ENCODE results near the gene SERPINA10. TPM values are rescaled to one million over a fixed set of nuclear protein-coding genes. Genes with fewer than 3 reads are reported as not detected.

SERPINA10 gene
- total and polyA plus RNA-seq, 2 of the 13 experiments (the other 11 are each of a cell fraction or from before 2014, with no cell fraction given): 20.1 to 20.2 TPM

DNA sequence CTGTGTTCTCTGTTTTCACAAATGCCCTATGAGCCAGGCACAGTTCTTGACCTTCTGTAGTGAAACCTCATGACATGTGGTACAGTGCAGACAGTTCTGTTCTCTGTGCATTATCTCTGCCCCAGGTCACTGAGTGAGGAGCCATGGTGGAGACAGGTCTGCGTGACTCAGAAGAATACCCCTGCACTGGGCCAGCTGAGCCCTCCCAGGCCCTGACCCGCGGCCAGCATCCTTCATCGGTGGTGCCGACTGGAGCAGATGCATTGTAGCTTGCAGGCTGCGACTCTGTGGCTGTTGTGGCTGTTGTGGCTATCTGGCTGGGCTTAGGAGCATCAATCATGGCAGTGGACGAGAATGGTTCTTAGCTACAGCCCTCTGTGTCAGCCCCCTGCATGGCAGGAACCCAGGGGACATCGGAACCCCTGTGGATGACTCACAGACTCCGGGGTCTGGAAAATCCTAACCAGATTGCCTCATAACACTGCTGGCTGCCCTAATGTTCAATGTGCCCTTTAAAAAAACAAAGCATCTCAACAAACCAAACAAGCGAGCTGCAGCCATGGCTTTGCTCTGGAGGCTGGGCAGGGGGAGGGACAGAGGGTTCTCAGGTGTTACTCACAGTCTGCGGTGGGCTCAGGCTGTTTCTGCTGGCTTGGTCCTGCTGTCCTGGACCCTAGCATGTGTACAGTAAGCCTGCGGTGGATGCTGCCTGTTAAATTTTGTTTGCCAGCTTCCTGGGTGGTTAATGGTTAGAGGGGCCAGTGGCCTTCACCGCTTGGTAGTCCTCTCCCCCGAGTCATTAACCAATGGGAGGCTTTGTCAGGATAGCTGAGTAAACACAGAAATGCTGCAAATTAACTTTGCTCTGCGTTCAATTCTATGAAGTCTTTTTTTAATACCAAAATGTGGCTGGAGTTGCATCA is 29.8 kb upstream of the SERPINA10 start, which contains the start of gene SERPINA6 (continued):
- TF ChIP-seq IKZF4 (CRISPR knock-in tag; IDR thresholded peaks at IDR 0.05; ENCODE audit: borderline replicate concordance, low read depth, not compliant biosample characterization): no peak
- no peak for TF ChIP-seq ZC3H13 (CRISPR knock-in tag; IDR thresholded peaks at IDR 0.05)
- TF ChIP-seq ZNF772 (CRISPR knock-in tag; IDR thresholded peaks at IDR 0.05): no peak
- no peak for TF ChIP-seq CENPX (CRISPR knock-in tag; IDR thresholded peaks at IDR 0.05)
- TF ChIP-seq, protein P1, sequence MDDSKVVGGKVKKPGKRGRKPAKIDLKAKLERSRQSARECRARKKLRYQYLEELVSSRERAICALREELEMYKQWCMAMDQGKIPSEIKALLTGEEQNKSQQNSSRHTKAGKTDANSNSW (CRISPR knock-in tag; IDR thresholded peaks at IDR 0.05; ENCODE audit: borderline replicate concordance): no peak
- 0 out of 2 replicates have a peak, but pooled peaks have one; percentile 30 for TF ChIP-seq ZMYM3 (CRISPR knock-in tag; IDR thresholded peaks at IDR 0.05)
- TF ChIP-seq MTF1 (CRISPR knock-in tag; IDR thresholded peaks at IDR 0.05): no peak
- TF ChIP-seq ZNF30 (CRISPR knock-in tag; IDR thresholded peaks at IDR 0.05): no peak
- no peak for TF ChIP-seq ZNF577 (CRISPR knock-in tag; IDR thresholded peaks at IDR 0.05; ENCODE audit: borderline replicate concordance, low read depth)
- TF ChIP-seq PTBP1 (IDR thresholded peaks at IDR 0.05; ENCODE audit: low read depth, low read length, poor library complexity, severe bottlenecking): no peak
- TF ChIP-seq ZBTB7A (CRISPR knock-in tag; IDR thresholded peaks at IDR 0.05): 0 out of 2 replicates have a peak, but pooled peaks have one; percentile 30
- TF ChIP-seq TSC22D2 (CRISPR knock-in tag; IDR thresholded peaks at IDR 0.05; ENCODE audit: borderline replicate concordance): peak; percentile 44; the same call in 1 of the 2 replicates
- 0 out of 2 replicates have a peak, but pooled peaks have one; percentile 42 for TF ChIP-seq ZNF235 (CRISPR knock-in tag; IDR thresholded peaks at IDR 0.05; ENCODE audit: borderline replicate concordance)
- TF ChIP-seq, protein P2, sequence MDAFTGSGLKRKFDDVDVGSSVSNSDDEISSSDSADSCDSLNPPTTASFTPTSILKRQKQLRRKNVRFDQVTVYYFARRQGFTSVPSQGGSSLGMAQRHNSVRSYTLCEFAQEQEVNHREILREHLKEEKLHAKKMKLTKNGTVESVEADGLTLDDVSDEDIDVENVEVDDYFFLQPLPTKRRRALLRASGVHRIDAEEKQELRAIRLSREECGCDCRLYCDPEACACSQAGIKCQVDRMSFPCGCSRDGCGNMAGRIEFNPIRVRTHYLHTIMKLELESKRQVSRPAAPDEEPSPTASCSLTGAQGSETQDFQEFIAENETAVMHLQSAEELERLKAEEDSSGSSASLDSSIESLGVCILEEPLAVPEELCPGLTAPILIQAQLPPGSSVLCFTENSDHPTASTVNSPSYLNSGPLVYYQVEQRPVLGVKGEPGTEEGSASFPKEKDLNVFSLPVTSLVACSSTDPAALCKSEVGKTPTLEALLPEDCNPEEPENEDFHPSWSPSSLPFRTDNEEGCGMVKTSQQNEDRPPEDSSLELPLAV (CRISPR knock-in tag; conservative IDR thresholded peaks at IDR 0.05; ENCODE audit: low read depth): no peak
- no peak for TF ChIP-seq LCORL (IDR thresholded peaks at IDR 0.05)
- 0 out of 2 replicates have a peak, but pooled peaks have one; percentile 46 for TF ChIP-seq LCORL (CRISPR knock-in tag; IDR thresholded peaks at IDR 0.05)
- no peak for TF ChIP-seq SMARCC2 (IDR thresholded peaks at IDR 0.05)
- TF ChIP-seq, protein P3, sequence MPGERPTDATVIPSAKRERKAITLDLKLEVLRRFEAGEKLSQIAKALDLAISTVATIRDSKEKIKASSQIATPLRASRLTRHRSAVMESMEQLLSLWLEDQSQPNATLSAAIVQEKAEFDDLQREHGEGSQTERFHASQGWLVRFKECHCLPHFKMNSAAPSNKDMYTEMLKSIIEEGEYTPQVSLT (CRISPR knock-in tag; IDR thresholded peaks at IDR 0.05; ENCODE audit: borderline replicate concordance, low read depth): no peak
- TF ChIP-seq ZNF510 (CRISPR knock-in tag; IDR thresholded peaks at IDR 0.05; ENCODE audit: low read depth): no peak
- no peak for TF ChIP-seq ZNF207 (IDR thresholded peaks at IDR 0.05; ENCODE audit: borderline replicate concordance)
- TF ChIP-seq, protein P4, sequence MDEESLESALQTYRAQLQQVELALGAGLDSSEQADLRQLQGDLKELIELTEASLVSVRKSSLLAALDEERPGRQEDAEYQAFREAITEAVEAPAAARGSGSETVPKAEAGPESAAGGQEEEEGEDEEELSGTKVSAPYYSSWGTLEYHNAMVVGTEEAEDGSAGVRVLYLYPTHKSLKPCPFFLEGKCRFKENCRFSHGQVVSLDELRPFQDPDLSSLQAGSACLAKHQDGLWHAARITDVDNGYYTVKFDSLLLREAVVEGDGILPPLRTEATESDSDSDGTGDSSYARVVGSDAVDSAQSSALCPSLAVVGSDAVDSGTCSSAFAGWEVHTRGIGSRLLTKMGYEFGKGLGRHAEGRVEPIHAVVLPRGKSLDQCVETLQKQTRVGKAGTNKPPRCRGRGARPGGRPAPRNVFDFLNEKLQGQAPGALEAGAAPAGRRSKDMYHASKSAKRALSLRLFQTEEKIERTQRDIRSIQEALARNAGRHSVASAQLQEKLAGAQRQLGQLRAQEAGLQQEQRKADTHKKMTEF (CRISPR knock-in tag; IDR thresholded peaks at IDR 0.05): peak; percentile 76
- TF ChIP-seq KMT2B (CRISPR knock-in tag; IDR thresholded peaks at IDR 0.05): no peak
- TF ChIP-seq, protein P5, sequence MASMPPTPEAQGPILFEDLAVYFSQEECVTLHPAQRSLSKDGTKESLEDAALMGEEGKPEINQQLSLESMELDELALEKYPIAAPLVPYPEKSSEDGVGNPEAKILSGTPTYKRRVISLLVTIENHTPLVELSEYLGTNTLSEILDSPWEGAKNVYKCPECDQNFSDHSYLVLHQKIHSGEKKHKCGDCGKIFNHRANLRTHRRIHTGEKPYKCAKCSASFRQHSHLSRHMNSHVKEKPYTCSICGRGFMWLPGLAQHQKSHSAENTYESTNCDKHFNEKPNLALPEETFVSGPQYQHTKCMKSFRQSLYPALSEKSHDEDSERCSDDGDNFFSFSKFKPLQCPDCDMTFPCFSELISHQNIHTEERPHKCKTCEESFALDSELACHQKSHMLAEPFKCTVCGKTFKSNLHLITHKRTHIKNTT (CRISPR knock-in tag; IDR thresholded peaks at IDR 0.05): no peak
- TF ChIP-seq ZNF878 (CRISPR knock-in tag; IDR thresholded peaks at IDR 0.05): no peak
- peak; percentile 47; the same call in 1 of the 2 replicates for TF ChIP-seq ZNF337 (CRISPR knock-in tag; IDR thresholded peaks at IDR 0.05; ENCODE audit: borderline replicate concordance, low read depth)

All from HepG2 (cell line).